Lower lobe of right lung (tissue), 2 donors: ENCODE results near the gene DENND6B. TPM values are rescaled to one million over a fixed set of nuclear protein-coding genes. Genes with fewer than 3 reads are reported as not detected.

Experiments
- ATAC-seq, 2 donors: fragments of 200-7000 bp; cut with Tn5 transposase; one replicate each; pipeline ENCODE4 v1.9.1; 2020 to 2022; ENCODE audit warnings: mild to moderate bottlenecking in 2 of 2, moderate library complexity in 2 of 2
- DNase-seq: peaks from one replicate; pipeline ENCODE4 v3.0.0-alpha.2; 2020
- H3K27ac ChIP-seq: fragments of 200-600 bp; one replicate; pipeline ENCODE4 v1.8.0; 2022
- H3K27me3 ChIP-seq: fragments of 200-600 bp; one replicate; pipeline ENCODE4 v1.8.0; 2022; ENCODE audit warnings: low read depth
- H3K36me3 ChIP-seq: fragments of 200-600 bp; one replicate; pipeline ENCODE4 v1.8.0; 2022; ENCODE audit warnings: mild to moderate bottlenecking
- H3K4me1 ChIP-seq: fragments of 200-600 bp; one replicate; pipeline ENCODE4 v1.8.0; 2022
- H3K4me3 ChIP-seq: fragments of 200-600 bp; one replicate; pipeline ENCODE4 v1.8.0; 2022; ENCODE audit warnings: mild to moderate bottlenecking
- H3K9me3 ChIP-seq: fragments of 200-600 bp; one replicate; pipeline ENCODE4 v1.8.0; 2022
- CTCF ChIP-seq: fragments of 200-600 bp; IDR thresholded peaks from one replicate; pipeline ENCODE4 v1.8.0; 2022; ENCODE audit warnings: antibody characterized with exemption, mild to moderate bottlenecking
- intact Hi-C: fragments of 100-400 bp; cut with DNase I; formaldehyde crosslinking; loops from one replicate; pipeline ENCODE4 v1.11.0; 2022
- total RNA-seq: library from RNA; stranded (reverse); fragmentation: NEBNext Ultra II Directional; extraction: Animal tissue kit (Norgen Biotek cat#: 25700); gene quantifications from one replicate; pipeline ENCODE4 v1.2.1, GENCODE V29; 2021
- donor health status: DM: no; HTN: yes; CAD: no; lungs with severe emphysema.

Gene DENND6B
- total RNA-seq, 1 donor from 2014 or later: 14.4 TPM

- Histone ChIP-seq H3K4me1 (peaks cover 69% of the 10 kb centered on the region), H3K4me3 (peak within 1 kb of the TSS; percentile 87), H3K27ac (peak within 1 kb of the TSS; percentile 93), H3K9me3 (no peaks in the 10 kb centered on the region), H3K36me3 (peaks cover 4% of the 10 kb centered on the region), H3K27me3 (no peaks in the 10 kb centered on the region)
- peak; percentile 57 to 61 for ATAC-seq
- peak; percentile 89 for DNase-seq
- no peak for TF ChIP-seq CTCF
- intact Hi-C loops: no loop called here
Measured at GRCh38 chr22:50306753-50307749, 19.8 kb downstream of the DENND6B start, which contains the start of gene PLXNB2. Gene PLXNB2, minus strand, starts transcription at chr22:50307646. Its CDS starts 17,062 bp downstream, at chr22:50290584.

- H3K27ac ChIP-seq: peak overlapping the region; percentile 93
- intact Hi-C loops: no loop called here
- H3K9me3 ChIP-seq: no peaks in the 10 kb centered on the region
- H3K4me1 ChIP-seq: peaks cover 75% of the 10 kb centered on the region
- H3K4me3 ChIP-seq: peak overlapping the region; percentile 87
- DNase-seq (peak; percentile 93), ATAC-seq (peak; percentile 67 to 75)
- H3K27me3 ChIP-seq: no peaks in the 10 kb centered on the region
- TF ChIP-seq CTCF: no peak
- H3K36me3 ChIP-seq: peaks cover 4% of the 10 kb centered on the region
Measured at GRCh38 chr22:50305923-50306566, 20.8 kb downstream of the DENND6B start.

GRCh38 chr22:50305393-50305922 lies 21.4 kb downstream of the DENND6B start:
- H3K4me1 ChIP-seq: peaks cover 78% of the 10 kb centered on the region
- no peak for TF ChIP-seq CTCF
- H3K9me3 ChIP-seq: no peaks in the 10 kb centered on the region
- peaks cover 4% of the 10 kb centered on the region for H3K36me3 ChIP-seq
- ATAC-seq (peak; percentile 1 to 13), DNase-seq (no peak)
- peak overlapping the region; percentile 93 for H3K27ac ChIP-seq
- H3K4me3 ChIP-seq: peak overlapping the region; percentile 87
- intact Hi-C loops: no loop called here
- H3K27me3 ChIP-seq: no peaks in the 10 kb centered on the region

GRCh38 chr22:50304528-50305392 lies 22.1 kb downstream of the DENND6B start:
- peak; percentile 75 for DNase-seq
- Histone ChIP-seq H3K27ac (peak overlapping the region; percentile 93), H3K4me1 (peaks cover 81% of the 10 kb centered on the region), H3K9me3 (no peaks in the 10 kb centered on the region), H3K4me3 (peak overlapping the region; percentile 87), H3K27me3 (no peaks in the 10 kb centered on the region), H3K36me3 (peaks cover 4% of the 10 kb centered on the region)
- no peak for TF ChIP-seq CTCF
- ATAC-seq: peak; percentile 5 to 6
- intact Hi-C loops: no loop called here
